ENCODE data around the gene DSE.

Gene DSE

GRCh38 chr6:116412270-116412669 lies 41.5 kb downstream of the DSE start:
- no peak for DNase-seq (ENCODE audit: low read depth in 2 of 2)

GRCh38 chr6:116413357-116413756 lies 42.6 kb downstream of the DSE start:
- DNase-seq (ENCODE audit: low read depth in 2 of 2), result no peak

- DNase-seq (ENCODE audit: low read depth in 2 of 2), result no peak
These were observed 46.9 kb downstream of the DSE start for GRCh38 chr6:116417661-116418060.

- no peak for DNase-seq (ENCODE audit: low read depth in 2 of 2)
These were observed 48.5 kb downstream of the DSE start for GRCh38 chr6:116419069-116419786.

GRCh38 chr6:116420341-116420740 lies 49.6 kb downstream of the DSE start:
- DNase-seq (ENCODE audit: low read depth in 2 of 2), result no peak

- DNase-seq (ENCODE audit: low read depth in 2 of 2), result no peak
These were observed 51.5 kb downstream of the DSE start for GRCh38 chr6:116422238-116422637.

GRCh38 chr6:116424001-116424400 lies 53.3 kb downstream of the DSE start:
- no peak for DNase-seq (ENCODE audit: low read depth in 2 of 2)

GRCh38 chr6:116426551-116426950 lies 55.8 kb downstream of the DSE start:
- DNase-seq (ENCODE audit: low read depth in 2 of 2), result no peak

- no peak for DNase-seq (ENCODE audit: low read depth in 2 of 2)
These were observed 58.4 kb downstream of the DSE start for GRCh38 chr6:116429111-116429510.

GRCh38 chr6:116430860-116431259 lies 60.1 kb downstream of the DSE start:
- DNase-seq (ENCODE audit: low read depth in 2 of 2), result no peak

GRCh38 chr6:116431964-116432595 lies 61.3 kb downstream of the DSE start:
- no peak for DNase-seq (ENCODE audit: low read depth in 2 of 2)

GRCh38 chr6:116433206-116433712 lies 62.5 kb downstream of the DSE start:
- no peak for DNase-seq (ENCODE audit: low read depth in 2 of 2)

- no peak for DNase-seq (ENCODE audit: low read depth in 2 of 2)
These were observed 63.4 kb downstream of the DSE start for GRCh38 chr6:116434056-116434725.

GRCh38 chr6:116436586-116436985 lies 65.8 kb downstream of the DSE start:
- no peak for DNase-seq (ENCODE audit: low read depth in 2 of 2)

GRCh38 chr6:116437656-116438055 lies 66.9 kb downstream of the DSE start:
- no peak for DNase-seq (ENCODE audit: low read depth in 2 of 2)

- DNase-seq (ENCODE audit: low read depth in 2 of 2), result no peak
These were observed 68.1 kb downstream of the DSE start for GRCh38 chr6:116438590-116439448.

GRCh38 chr6:116439522-116440051 lies 68.8 kb downstream of the DSE start:
- no peak for DNase-seq (ENCODE audit: low read depth in 2 of 2)

GRCh38 chr6:116443105-116443504 lies 72.4 kb downstream of the DSE start:
- no peak for DNase-seq (ENCODE audit: low read depth in 2 of 2)

- no peak for DNase-seq (ENCODE audit: low read depth in 2 of 2)
These were observed 73.3 kb downstream of the DSE start for GRCh38 chr6:116444092-116444491.

GRCh38 chr6:116444575-116444974 lies 73.8 kb downstream of the DSE start:
- no peak for DNase-seq (ENCODE audit: low read depth in 2 of 2)

GRCh38 chr6:116445102-116445501 lies 74.4 kb downstream of the DSE start:
- no peak for DNase-seq (ENCODE audit: low read depth in 2 of 2)

- no peak for DNase-seq (ENCODE audit: low read depth in 2 of 2)
These were observed 75.7 kb downstream of the DSE start for GRCh38 chr6:116446399-116446798.

Measured in stimulated activated CD8-positive, alpha-beta memory T cell treated with anti-CD3 and anti-CD28 coated beads, Interleukin-2, amount 100 ng/mL, for 1 hour (primary cell).